Prostate gland (tissue), 2 donors: Measurements from ENCODE around the gene KIAA0825. TPM values are rescaled to one million over a fixed set of nuclear protein-coding genes. Genes with fewer than 3 reads are reported as not detected.

Source experiments
- DNase-seq: peaks from one replicate; pipeline ENCODE4 v3.0.0-alpha.2; 2019; ENCODE audit warnings: low spot score
- H3K27ac ChIP-seq, 2 donors: fragments of 200-600 bp; sonication (generic); 2 replicates each; pipeline ENCODE4 v1.5.1; 2017 to 2019
- H3K27me3 ChIP-seq: fragments of 200-600 bp; sonication (generic); replicated peaks from 2 replicates; pipeline ENCODE4 v1.5.1; 2019; ENCODE audit not compliant: insufficient read depth
- H3K36me3 ChIP-seq, 2 donors: fragments of 200-600 bp; sonication (generic); 1 replicate in 1 of 2; 2 replicates in 1 of 2; pipeline versions ENCODE4 v1.5.1 to v1.8.1; 2017 to 2019
- H3K4me1 ChIP-seq: fragments of 200-600 bp; sonication (generic); replicated peaks from 2 replicates; pipeline ENCODE4 v1.5.1; 2019
- H3K4me3 ChIP-seq, 2 donors: fragments of 200-600 bp; sonication (generic); 2 replicates each; pipeline ENCODE4 v1.5.1; 2017 to 2019
- H3K9me3 ChIP-seq: fragments of 200-600 bp; sonication (generic); 2 replicates; pipeline ENCODE4 v1.5.1; 2017
- CTCF ChIP-seq, 4 experiments: fragments of 200-600 bp in 2 of 4; fragments of 450-650 bp in 2 of 4; sonication (generic) in 2 of 4; IDR thresholded peaks; 1 replicate in 3 of 4; 2 replicates in 1 of 4; pipeline ENCODE4 v1.5.1; 2016 to 2019; ENCODE audit warnings: antibody characterized with exemption in 4 of 4, mild to moderate bottlenecking in 2 of 4, moderate library complexity in 2 of 4
- POLR2A ChIP-seq: fragments of 450-650 bp; IDR thresholded peaks from one replicate; pipeline ENCODE4 v1.6.1; 2016; ENCODE audit warnings: antibody characterized with exemption, mild to moderate bottlenecking
- POLR2AphosphoS5 ChIP-seq: sonication (generic); formaldehyde crosslinking; IDR thresholded peaks from one replicate; pipeline ENCODE4 v1.6.1; 2017; ENCODE audit warnings: antibody characterized with exemption
- WGBS: methylation state at CpG from one replicate; pipeline ENCODE4 v1.1.5; 2018; 5-methylcytosine and 5-hydroxymethylcytosine counted together
- intact Hi-C: fragments of 100-400 bp; cut with DNase I; formaldehyde crosslinking; loops from one replicate; pipeline ENCODE4 v1.14.2; 2022
- total RNA-seq, 2 donors: library from RNA; depleted of rRNA; stranded (reverse); fragments of >200 nt; gene quantifications; one replicate each; pipeline ENCODE4 v1.1.0, GENCODE V29; 2016

The KIAA0825 gene
- total RNA-seq, 2 donors from 2014 or later = 3.9 to 4.1 TPM

GRCh38 chr5:94618029-94618492, 343 bp downstream of the KIAA0825 start:
- intact Hi-C loops = loop anchor here (5.0 kb wide), 1 partner anchor 506 kb away; a partner anchor contains a TSS
- Histone ChIP-seq H3K4me3 (peak overlapping the region; percentile 61 to 63), H3K27ac (peak overlapping the region; percentile 40 to 74), H3K4me1 (no peaks in the 10 kb centered on the region), H3K36me3 (no peaks in the 10 kb centered on the region), H3K27me3 (no peaks in the 10 kb centered on the region), H3K9me3 (no peaks in the 10 kb centered on the region)
- TF ChIP-seq POLR2A = no peak
- TF ChIP-seq POLR2AphosphoS5 = no peak
- peak in 1 of 4 experiments; percentile 4 for TF ChIP-seq CTCF (IDR thresholded peaks at IDR 0.05)
- under 1% methylated on average over 21 of the region's 23 CpGs for WGBS
- DNase-seq = peak; percentile 51

DNA sequence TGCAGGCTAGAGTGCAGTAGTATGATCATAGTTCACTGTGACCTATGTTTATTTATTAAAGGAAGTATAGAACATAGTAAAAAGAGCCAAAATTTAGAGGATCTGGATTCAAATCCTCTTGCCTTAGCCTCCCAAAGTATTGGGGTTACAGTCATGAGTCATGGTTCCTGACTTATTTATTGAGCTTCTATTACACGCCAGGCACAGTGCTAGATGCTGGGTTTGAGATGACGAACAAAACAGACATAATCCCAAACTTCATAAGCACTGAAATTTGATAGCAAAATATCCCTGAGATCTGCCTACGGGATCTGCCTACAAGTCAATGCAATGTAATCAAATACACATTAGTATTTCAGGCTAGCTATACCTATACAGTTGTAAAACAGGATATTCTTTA, 2.5 kb downstream of the KIAA0825 start:
- intact Hi-C loops = loop anchor here (5.0 kb wide), 1 partner anchor 504 kb away; a partner anchor contains a TSS
- Histone ChIP-seq H3K27me3 (no peaks in the 10 kb centered on the region), H3K27ac (no peak overlapping the region), H3K4me1 (no peaks in the 10 kb centered on the region), H3K36me3 (no peaks in the 10 kb centered on the region), H3K4me3 (no peak overlapping the region), H3K9me3 (no peaks in the 10 kb centered on the region)
- no peak for DNase-seq
- TF ChIP-seq POLR2AphosphoS5 (no peak), POLR2A (no peak), CTCF (IDR thresholded peaks at IDR 0.05) (no peak)
- WGBS = 97% methylated on average over 3 of the region's 3 CpGs

GRCh38 chr5:94614156-94614805, 4.1 kb downstream of the KIAA0825 start:
- no peak for TF ChIP-seq CTCF (IDR thresholded peaks at IDR 0.05)

DNA sequence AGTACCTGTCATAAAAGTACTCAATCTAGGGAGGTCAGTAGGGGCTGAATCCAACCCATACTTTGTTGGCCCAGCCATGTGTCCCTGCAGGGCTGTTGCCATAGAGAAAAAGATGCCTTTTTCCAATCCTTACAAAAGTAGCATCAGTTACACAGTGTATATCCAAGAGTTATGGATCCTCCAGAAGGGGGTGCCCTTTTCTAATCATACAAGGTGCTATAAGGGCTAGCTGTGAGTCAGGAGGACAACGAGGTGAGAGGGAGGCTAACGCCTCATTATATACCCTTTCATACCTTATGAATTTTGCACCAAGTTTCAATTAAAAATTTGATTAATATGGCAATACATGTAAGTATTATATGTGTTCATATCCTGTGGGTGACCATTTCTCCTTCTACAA, 4.8 kb downstream of the KIAA0825 start:
- H3K27me3 ChIP-seq = no peaks in the 10 kb centered on the region
- 67% methylated on average over 2 of the region's 2 CpGs for WGBS
- no peak overlapping the region for H3K4me3 ChIP-seq
- DNase-seq = no peak
- no peaks in the 10 kb centered on the region for H3K9me3 ChIP-seq
- no peak overlapping the region for H3K27ac ChIP-seq
- no peaks in the 10 kb centered on the region for H3K4me1 ChIP-seq
- intact Hi-C loops = no loop called here
- TF ChIP-seq CTCF (IDR thresholded peaks at IDR 0.05) = no peak
- no peak for TF ChIP-seq POLR2AphosphoS5
- no peak for TF ChIP-seq POLR2A
- H3K36me3 ChIP-seq = no peaks in the 10 kb centered on the region

More at GRCh38 chr5:94614156-94614805, 4.1 kb downstream of the KIAA0825 start:
- Histone ChIP-seq H3K27me3 (no peaks in the 10 kb centered on the region), H3K27ac (no peak overlapping the region), H3K4me3 (no peak overlapping the region), H3K36me3 (no peaks in the 10 kb centered on the region), H3K9me3 (no peaks in the 10 kb centered on the region), H3K4me1 (no peaks in the 10 kb centered on the region)
- DNase-seq = no peak
- 87% methylated on average over 2 of the region's 2 CpGs for WGBS
- intact Hi-C loops = no loop called here

- no peak overlapping the region for H3K4me3 ChIP-seq
- H3K4me1 ChIP-seq = no peaks in the 10 kb centered on the region
- TF ChIP-seq POLR2AphosphoS5 = no peak
- no peak for TF ChIP-seq CTCF (IDR thresholded peaks at IDR 0.05)
- no peak for TF ChIP-seq POLR2A
- DNase-seq = no peak
- H3K27ac ChIP-seq = no peak overlapping the region
- intact Hi-C loops = no loop called here
- 93% methylated on average over 7 of the region's 7 CpGs for WGBS
- H3K36me3 ChIP-seq = no peaks in the 10 kb centered on the region
- no peaks in the 10 kb centered on the region for H3K9me3 ChIP-seq
- no peaks in the 10 kb centered on the region for H3K27me3 ChIP-seq
Observed at GRCh38 chr5:94595281-94595840, 23.0 kb downstream of the KIAA0825 start.
